ENCODE measurements around the gene BRD1. TPM values are rescaled to one million over a fixed set of nuclear protein-coding genes. Genes with fewer than 3 reads are reported as not detected.

BRD1 gene
- total and polyA plus RNA-seq, 2 donors, result 18.2 to 43.6 TPM

DNA sequence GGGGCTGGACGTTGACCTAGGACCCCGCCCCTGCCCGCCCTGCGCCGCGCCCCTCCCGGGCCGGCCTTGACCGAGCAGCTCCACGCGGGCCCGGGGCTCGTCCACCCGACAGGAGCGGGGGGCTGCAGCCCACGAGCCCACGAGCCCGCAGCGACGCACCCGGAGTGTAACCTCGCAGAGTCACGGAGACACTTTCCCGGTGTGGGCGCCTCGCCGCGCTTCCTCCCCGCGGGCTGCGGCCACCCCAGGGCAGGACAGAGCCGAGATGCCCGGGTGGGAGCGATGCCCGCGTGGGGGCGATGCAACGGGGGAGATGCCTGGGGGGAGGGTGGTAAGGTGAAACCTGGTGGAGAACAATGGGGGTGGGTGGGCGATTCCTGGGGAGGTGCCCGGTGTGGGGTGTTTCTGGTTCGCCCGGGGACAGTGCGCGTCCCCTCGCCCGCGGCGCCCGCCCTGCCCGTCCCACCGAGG, 21.1 kb upstream of the BRD1 start:
- Histone ChIP-seq H3K4me1 (ENCODE audit: control insufficient read depth in 2 of 2, insufficient read depth in 2 of 2, low read length in 2 of 2) (peaks cover 5 to 36% of the 10 kb centered on the region in 2 donors), H3K4me3 (ENCODE audit: low read length in 2 of 2) (peak overlapping the region in 1 of 2 donors; percentile 48), H3K27ac (ENCODE audit: low read depth in 1 of 2, low read length in 1 of 2) (no peak overlapping the region), H3K36me3 (ENCODE audit: control insufficient read depth in 2 of 2, insufficient read depth in 2 of 2, low read length in 1 of 2) (peaks cover 0 to 3% of the 10 kb centered on the region in 2 donors), H3K9me3 (ENCODE audit: control insufficient read depth in 2 of 2, insufficient read depth in 1 of 2, low read length in 1 of 2) (no peaks in the 10 kb centered on the region), H3K27me3 (ENCODE audit: control insufficient read depth in 2 of 2, insufficient read depth in 1 of 2, low read length in 1 of 2) (peaks cover 44 to 75% of the 10 kb centered on the region in 2 donors)
- DNase-seq (ENCODE audit: low read depth in 6 of 9, low spot score in 9 of 9), result no peak
- WGBS, result 1% methylated on average over 51 of the region's 51 CpGs

DNA sequence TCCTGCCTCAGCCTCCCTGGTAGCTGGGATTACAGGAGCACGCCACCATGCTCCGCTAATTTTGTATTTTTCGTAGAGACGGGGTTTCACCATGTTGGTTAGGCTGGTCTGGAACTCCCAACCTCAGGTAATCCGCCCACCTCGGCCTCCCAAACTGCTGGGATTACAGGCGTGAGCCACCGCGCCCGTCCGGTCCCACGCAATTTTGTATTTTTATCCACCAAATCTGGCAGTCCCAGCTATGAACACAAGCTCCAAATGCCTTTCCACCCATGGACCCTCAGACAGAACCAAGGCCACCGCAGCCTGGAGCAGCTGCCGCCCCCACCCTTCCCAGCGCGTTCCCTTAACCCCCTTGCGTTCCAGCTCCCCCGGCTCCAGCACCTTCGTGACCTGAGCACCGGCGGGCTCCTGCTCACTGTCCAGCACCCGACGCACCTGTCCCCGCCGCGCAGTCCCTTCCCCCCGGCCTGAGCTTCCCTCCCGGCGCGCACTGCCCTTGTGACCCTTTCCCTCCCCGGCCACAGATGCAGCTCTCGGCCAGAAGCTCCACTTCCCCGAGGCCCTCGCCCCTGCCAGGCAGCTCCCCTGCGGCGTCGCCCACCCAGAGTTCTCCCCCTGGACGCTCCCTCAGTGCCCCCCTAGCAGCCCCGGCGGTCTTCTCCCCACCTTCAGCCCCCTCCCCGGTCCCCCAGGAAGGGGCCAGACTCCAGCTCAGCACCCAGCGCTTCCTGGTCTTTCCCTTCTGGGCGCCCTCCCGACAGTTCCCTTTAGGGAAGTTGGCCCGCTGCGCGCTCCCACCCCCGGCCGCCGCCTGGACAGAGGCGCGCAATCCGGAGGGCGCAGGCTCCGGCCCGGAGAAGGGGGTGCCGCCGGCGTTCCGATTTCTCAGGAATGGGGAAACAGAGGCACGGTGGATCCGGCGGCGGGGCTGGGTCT, 20.3 kb upstream of the BRD1 start:
- Histone ChIP-seq H3K4me3 (ENCODE audit: low read length in 2 of 2) (peak overlapping the region in 1 of 2 donors; percentile 48), H3K4me1 (ENCODE audit: control insufficient read depth in 2 of 2, insufficient read depth in 2 of 2, low read length in 2 of 2) (peaks cover 5 to 36% of the 10 kb centered on the region in 2 donors), H3K9me3 (ENCODE audit: control insufficient read depth in 2 of 2, insufficient read depth in 1 of 2, low read length in 1 of 2) (no peaks in the 10 kb centered on the region), H3K27me3 (ENCODE audit: control insufficient read depth in 2 of 2, insufficient read depth in 1 of 2, low read length in 1 of 2) (peaks cover 44 to 75% of the 10 kb centered on the region in 2 donors), H3K27ac (ENCODE audit: low read depth in 1 of 2, low read length in 1 of 2) (peak overlapping the region in 1 of 2 donors; percentile 18), H3K36me3 (ENCODE audit: control insufficient read depth in 2 of 2, insufficient read depth in 2 of 2, low read length in 1 of 2) (peaks cover 0 to 3% of the 10 kb centered on the region in 2 donors)
- 31% methylated on average over 64 of the region's 64 CpGs for WGBS
- no peak for DNase-seq (ENCODE audit: low read depth in 6 of 9, low spot score in 9 of 9)

DNA sequence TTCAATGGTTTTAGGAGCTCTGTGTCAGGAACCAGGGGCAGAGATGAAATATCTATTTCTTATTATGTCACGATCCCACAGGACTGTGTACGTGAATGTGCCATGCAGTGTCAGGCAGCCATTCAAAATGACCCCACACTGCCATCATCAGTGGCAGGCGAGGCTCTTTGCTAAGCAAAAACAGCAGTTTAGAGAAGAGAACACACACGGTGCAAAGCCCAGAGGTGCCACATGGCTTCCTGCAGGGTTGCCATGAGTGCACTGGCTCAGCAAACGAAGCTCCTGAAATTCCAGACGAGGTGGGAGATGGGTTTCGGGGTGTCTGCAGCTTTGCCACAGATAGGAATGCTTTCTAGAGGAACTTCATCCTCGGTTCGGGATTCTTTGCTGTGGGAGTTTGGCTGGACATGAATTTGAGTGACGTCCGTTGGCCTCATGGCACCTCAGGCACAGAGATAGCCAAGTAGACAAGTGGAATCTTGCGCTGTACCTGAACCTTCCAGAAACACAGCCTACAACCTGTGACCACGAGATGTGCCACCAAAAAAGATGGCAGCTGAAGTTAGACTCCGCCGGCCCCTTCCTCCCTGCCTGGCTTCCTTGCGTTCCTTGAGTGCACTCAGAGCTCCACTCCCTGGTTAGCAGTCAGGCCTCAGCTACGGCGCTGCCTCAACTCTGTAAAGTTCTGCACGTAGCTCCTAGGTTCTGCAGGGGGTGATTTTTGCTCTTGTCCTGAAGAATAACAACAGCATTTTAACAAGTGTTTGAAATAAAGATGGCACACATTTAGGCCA, 18.2 kb upstream of the BRD1 start:
- Histone ChIP-seq H3K4me1 (ENCODE audit: control insufficient read depth in 2 of 2, insufficient read depth in 2 of 2, low read length in 2 of 2) (peaks cover 5 to 16% of the 10 kb centered on the region in 2 donors), H3K4me3 (ENCODE audit: low read length in 2 of 2) (no peak overlapping the region), H3K9me3 (ENCODE audit: control insufficient read depth in 2 of 2, insufficient read depth in 1 of 2, low read length in 1 of 2) (no peaks in the 10 kb centered on the region), H3K36me3 (ENCODE audit: control insufficient read depth in 2 of 2, insufficient read depth in 2 of 2, low read length in 1 of 2) (peaks cover 0 to 3% of the 10 kb centered on the region in 2 donors), H3K27me3 (ENCODE audit: control insufficient read depth in 2 of 2, insufficient read depth in 1 of 2, low read length in 1 of 2) (peaks cover 44 to 63% of the 10 kb centered on the region in 2 donors), H3K27ac (ENCODE audit: low read depth in 1 of 2, low read length in 1 of 2) (no peak overlapping the region)
- 92% methylated on average over 19 of the region's 19 CpGs for WGBS
- DNase-seq (ENCODE audit: low read depth in 6 of 9, low spot score in 9 of 9), result no peak

DNA sequence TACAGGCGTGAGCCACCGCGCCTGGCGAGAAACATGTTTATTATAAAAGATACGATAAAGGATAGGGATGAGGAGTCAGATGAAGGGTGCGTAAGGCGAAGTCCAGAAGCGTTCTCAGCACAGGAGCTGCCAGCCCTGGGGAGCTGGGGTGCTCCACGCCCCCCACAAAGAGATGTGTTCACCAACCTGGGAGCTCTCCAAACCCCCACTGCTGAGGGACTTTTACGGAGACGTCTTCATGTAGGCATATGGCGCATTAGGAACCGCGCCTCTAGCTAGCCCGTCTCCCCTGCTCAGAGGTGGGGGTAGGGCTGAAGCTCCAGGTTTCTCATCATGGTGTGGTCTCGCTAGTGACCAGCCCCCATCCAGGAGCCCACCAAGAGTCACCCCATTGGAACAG, 17.6 kb upstream of the BRD1 start:
- Histone ChIP-seq H3K9me3 (ENCODE audit: control insufficient read depth in 2 of 2, insufficient read depth in 1 of 2, low read length in 1 of 2) (no peaks in the 10 kb centered on the region), H3K4me3 (ENCODE audit: low read length in 2 of 2) (no peak overlapping the region), H3K36me3 (ENCODE audit: control insufficient read depth in 2 of 2, insufficient read depth in 2 of 2, low read length in 1 of 2) (peaks cover 0 to 3% of the 10 kb centered on the region in 2 donors), H3K4me1 (ENCODE audit: control insufficient read depth in 2 of 2, insufficient read depth in 2 of 2, low read length in 2 of 2) (peaks cover 5 to 12% of the 10 kb centered on the region in 2 donors), H3K27ac (ENCODE audit: low read depth in 1 of 2, low read length in 1 of 2) (no peak overlapping the region), H3K27me3 (ENCODE audit: control insufficient read depth in 2 of 2, insufficient read depth in 1 of 2, low read length in 1 of 2) (peaks cover 39 to 57% of the 10 kb centered on the region in 2 donors)
- 91% methylated on average over 16 of the region's 16 CpGs for WGBS
- no peak for DNase-seq (ENCODE audit: low read depth in 6 of 9, low spot score in 9 of 9)

DNA sequence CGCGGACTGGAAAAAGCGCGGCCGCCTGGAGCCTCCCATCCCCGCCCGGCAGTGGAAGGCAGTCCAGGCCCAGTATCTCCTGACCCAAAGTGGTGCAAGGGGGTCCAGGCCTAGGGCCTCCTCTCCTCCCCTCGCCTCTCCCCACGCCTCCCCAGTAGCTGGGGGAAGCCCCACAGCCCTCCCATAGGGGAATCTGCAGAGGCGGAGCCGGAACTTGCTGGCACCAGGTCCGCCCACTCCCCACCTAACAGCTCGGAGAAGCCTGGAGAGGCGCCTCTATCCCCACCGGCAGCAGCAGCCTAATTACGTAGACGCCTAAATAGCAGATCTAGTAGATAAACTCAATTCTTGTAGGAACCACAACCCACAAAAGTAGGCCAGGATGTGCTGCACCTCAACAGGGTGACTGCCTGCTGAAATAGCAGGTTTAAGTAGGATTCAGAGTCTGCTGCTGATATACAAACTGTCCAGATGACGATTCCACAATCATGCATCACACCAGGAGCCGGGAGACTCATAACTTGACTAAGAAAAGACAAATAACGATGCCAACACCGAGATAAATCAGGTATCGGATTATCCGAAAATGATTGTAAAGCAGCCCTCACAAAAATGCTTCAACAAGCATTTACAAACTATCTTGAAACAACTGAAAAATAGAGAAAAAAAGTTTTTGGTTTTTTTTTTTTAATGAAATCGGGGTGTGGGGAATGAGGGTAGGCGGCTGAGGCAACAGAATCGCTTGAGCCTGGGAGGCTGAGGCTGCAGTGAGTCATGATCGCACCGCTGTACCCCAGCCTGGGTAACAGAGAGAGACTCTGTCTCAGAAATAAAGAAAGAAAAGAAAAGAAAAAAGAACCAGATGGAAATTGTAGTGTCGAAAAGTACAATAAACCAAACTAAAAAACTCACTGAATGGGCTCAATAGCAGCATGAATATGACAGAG, 11.4 kb upstream of the BRD1 start:
- Histone ChIP-seq H3K27ac (ENCODE audit: low read depth in 1 of 2, low read length in 1 of 2) (peak overlapping the region; percentile 73 to 93), H3K36me3 (ENCODE audit: control insufficient read depth in 2 of 2, insufficient read depth in 2 of 2, low read length in 1 of 2) (peaks cover 0 to 4% of the 10 kb centered on the region in 2 donors), H3K4me1 (ENCODE audit: control insufficient read depth in 2 of 2, insufficient read depth in 2 of 2, low read length in 2 of 2) (peaks cover 10 to 20% of the 10 kb centered on the region in 2 donors), H3K9me3 (ENCODE audit: control insufficient read depth in 2 of 2, insufficient read depth in 1 of 2, low read length in 1 of 2) (no peaks in the 10 kb centered on the region), H3K4me3 (ENCODE audit: low read length in 2 of 2) (peak overlapping the region; percentile 10 to 48), H3K27me3 (ENCODE audit: control insufficient read depth in 2 of 2, insufficient read depth in 1 of 2, low read length in 1 of 2) (peaks cover 0 to 2% of the 10 kb centered on the region in 2 donors)
- peak in 8 of 9 donors; percentile 71 to 95 (median 86) for DNase-seq (ENCODE audit: low read depth in 6 of 9, low spot score in 9 of 9)
- WGBS, result 30% methylated on average over 29 of the region's 29 CpGs

DNA sequence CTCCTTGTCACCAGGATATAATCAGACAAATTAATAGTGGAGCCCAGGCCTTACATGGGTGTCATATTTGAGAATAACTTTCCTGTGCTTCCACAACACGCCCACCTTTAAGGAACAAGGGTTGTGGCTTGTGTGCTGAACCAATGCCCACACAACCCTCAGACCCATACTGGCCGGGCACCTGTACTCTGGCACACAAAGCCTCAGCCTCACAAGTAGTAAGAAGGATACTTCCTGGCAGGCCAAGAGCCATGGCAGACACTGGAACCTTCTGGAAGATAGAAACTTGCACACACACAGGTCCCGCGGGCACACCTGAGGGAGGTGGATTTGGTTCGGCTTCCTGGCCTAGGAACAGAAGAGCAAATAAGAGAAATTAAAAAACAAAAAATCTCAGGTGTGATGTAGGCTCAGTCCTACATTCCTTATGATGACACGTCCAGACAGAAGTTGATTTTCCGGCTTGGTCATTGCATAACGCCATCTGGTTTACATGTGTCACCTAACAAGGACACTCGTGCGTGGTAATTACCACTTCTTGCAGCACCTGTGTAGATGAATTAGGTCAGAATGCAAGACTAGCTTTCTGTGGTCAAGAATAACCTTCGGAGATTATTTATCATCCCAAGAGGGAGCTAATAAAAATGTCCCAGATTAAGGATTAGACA, 5.8 kb upstream of the BRD1 start:
- 95% methylated on average over 11 of the region's 11 CpGs for WGBS
- H3K27me3 ChIP-seq (ENCODE audit: control insufficient read depth in 2 of 2, insufficient read depth in 1 of 2, low read length in 1 of 2), result peaks cover 0 to 2% of the 10 kb centered on the region in 2 donors
- H3K4me1 ChIP-seq (ENCODE audit: control insufficient read depth in 2 of 2, insufficient read depth in 2 of 2, low read length in 2 of 2), result peaks cover 20 to 27% of the 10 kb centered on the region in 2 donors
- H3K27ac ChIP-seq (ENCODE audit: low read depth in 1 of 2, low read length in 1 of 2), result no peak overlapping the region
- H3K36me3 ChIP-seq (ENCODE audit: control insufficient read depth in 2 of 2, insufficient read depth in 2 of 2, low read length in 1 of 2), result peaks cover 0 to 4% of the 10 kb centered on the region in 2 donors
- no peaks in the 10 kb centered on the region for H3K9me3 ChIP-seq (ENCODE audit: control insufficient read depth in 2 of 2, insufficient read depth in 1 of 2, low read length in 1 of 2)
- no peak for DNase-seq (ENCODE audit: low read depth in 6 of 9, low spot score in 9 of 9)
- H3K4me3 ChIP-seq (ENCODE audit: low read length in 2 of 2), result no peak overlapping the region

DNA sequence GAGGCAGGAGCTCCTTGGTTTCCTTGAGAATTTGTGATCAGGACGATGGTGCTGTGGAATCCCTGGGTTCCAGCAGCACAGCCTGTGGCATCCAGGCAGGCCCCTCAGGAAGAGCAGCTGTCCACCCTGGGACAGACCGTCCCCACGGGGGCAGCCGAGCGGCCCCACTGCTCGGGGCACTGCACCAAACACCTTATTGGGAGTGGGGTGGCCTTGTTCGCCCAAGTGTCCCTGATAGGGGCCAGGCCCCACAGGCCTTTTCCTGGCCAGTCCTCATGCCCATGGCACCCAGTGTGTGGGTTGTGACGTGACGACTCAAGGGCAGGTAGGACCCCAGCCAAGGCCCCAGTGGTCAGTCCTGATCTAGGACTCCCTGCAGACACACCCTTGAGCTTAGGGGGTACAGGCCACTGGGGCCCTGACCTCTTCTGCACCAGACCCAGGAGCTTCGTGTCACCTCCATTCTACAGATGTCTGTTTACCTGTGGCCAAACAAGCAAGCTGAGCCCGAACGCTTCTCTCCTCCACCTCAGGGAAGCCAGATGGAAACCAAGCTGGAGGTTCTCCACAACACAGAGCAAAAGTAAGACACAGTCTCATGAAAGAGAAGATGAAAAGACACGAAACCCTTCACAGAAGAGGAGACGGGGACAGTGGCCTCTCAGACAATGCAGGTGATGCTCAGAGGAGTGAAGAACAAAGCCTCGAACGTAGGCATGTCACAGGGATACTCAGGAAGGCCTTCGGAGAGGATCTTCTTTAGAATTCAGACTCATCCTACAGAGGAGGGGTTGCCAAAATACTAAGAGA, 1.6 kb upstream of the BRD1 start:
- Histone ChIP-seq H3K4me1 (ENCODE audit: control insufficient read depth in 2 of 2, insufficient read depth in 2 of 2, low read length in 2 of 2) (peaks cover 39 to 47% of the 10 kb centered on the region in 2 donors), H3K27ac (ENCODE audit: low read depth in 1 of 2, low read length in 1 of 2) (peak overlapping the region; percentile 6 to 83), H3K4me3 (ENCODE audit: low read length in 2 of 2) (no peak overlapping the region), H3K9me3 (ENCODE audit: control insufficient read depth in 2 of 2, insufficient read depth in 1 of 2, low read length in 1 of 2) (peaks cover 0 to 1% of the 10 kb centered on the region in 2 donors), H3K27me3 (ENCODE audit: control insufficient read depth in 2 of 2, insufficient read depth in 1 of 2, low read length in 1 of 2) (no peaks in the 10 kb centered on the region), H3K36me3 (ENCODE audit: control insufficient read depth in 2 of 2, insufficient read depth in 2 of 2, low read length in 1 of 2) (peaks cover 7 to 14% of the 10 kb centered on the region in 2 donors)
- DNase-seq (ENCODE audit: low read depth in 6 of 9, low spot score in 9 of 9), result peak in 3 of 9 donors; percentile 61 to 84 (median 64)
- 61% methylated on average over 17 of the region's 17 CpGs for WGBS

Measured in thymus (tissue), 11 donors.